HG03439 (cell line): ENCODE measurements around the gene NFIL3.
"Not testable (repeated sequence)": the region's sequence is repeated elsewhere in the genome, so short reads cannot be mapped to it uniquely, and the experiment has no call there.

Experiments used
- ATAC-seq: cut with Tn5 transposase; IDR thresholded peaks from one replicate; pipeline ENCODE4 v1.9.1; 2021; ENCODE audit warnings: mild to moderate bottlenecking, moderate library complexity; ENCODE audit not compliant: unreplicated experiment

Gene NFIL3

DNA sequence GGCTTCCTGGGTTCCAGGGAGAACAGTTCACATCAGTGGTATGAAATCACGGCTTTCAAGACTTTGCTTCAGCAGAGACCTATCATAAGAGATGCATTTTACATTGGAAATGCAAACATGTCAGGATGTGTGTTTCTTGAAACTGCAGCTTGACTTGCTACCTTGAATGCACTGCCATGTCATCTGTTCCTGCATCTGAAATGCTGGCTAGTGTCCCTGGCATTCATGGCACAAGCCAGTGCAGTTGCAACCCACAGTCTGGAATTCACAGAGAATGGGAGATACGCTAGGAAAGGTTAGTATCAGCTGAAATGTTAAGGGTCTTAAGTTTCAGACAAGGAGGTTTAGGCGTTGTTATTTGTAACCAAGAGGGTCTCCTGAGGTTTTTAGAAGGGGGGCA lies 24.7 kb downstream of the NFIL3 start:
- ATAC-seq: no peak

GRCh38 chr9:91395553-91396471 lies 27.8 kb downstream of the NFIL3 start:
- no peak for ATAC-seq

GRCh38 chr9:91395106-91395552 lies 28.5 kb downstream of the NFIL3 start:
- no peak for ATAC-seq

DNA sequence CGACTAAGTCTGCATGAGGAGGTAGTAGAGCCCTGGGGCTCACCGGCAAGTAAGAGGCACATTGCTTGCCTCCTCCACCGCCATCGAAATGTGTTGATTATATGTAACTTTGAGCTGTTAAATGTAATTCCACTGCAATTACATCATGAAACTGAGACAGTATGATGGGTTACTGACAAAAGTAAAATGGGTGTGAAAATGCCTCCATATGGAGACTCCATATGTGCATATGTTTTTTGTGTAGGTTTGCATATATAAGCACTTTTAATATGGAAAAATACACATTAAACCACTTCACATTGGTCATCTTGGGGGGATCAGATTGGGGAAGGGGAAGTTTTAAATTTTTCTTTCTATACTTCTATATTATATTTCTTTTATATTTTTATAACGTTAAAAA lies 29.8 kb downstream of the NFIL3 start:
- ATAC-seq: no peak

DNA sequence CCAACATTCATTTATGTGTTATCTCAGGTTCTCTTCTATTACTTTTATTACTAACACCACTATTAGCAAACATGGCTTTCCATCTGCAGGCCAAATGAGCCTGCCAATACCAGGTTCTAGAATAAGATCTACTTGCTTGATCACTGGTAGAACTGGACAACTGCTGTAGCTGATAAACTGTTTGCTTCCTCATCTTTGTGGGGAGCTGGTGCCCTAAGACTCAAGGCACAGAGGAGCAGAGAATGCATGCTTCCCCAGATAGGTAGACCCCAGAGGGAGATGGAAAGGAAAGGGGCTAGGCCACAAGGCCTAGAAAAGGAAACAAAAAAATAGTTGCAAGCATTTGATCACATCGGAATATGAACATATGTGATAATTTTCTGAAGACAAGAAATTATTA lies 31.2 kb downstream of the NFIL3 start:
- no peak for ATAC-seq

DNA sequence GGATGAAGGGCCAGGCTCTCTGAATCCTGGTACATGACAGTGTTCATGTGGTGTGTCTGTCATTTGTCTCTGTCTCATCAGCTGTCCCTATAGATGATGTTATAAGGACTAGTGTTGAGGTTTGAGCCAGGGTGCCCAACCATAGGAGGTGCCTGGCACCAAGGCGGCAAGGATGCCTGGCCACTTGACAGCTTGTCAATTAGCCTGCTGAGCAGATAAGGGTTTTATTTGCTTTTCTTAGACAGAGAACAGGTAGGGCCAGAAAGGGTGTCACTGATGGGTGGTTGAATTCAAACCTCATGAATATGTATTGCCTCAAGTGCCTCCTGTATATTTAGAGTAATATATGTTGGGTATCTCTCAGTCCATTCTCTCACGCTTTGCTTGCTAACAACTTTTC lies 31.8 kb downstream of the NFIL3 start:
- no peak for ATAC-seq

DNA sequence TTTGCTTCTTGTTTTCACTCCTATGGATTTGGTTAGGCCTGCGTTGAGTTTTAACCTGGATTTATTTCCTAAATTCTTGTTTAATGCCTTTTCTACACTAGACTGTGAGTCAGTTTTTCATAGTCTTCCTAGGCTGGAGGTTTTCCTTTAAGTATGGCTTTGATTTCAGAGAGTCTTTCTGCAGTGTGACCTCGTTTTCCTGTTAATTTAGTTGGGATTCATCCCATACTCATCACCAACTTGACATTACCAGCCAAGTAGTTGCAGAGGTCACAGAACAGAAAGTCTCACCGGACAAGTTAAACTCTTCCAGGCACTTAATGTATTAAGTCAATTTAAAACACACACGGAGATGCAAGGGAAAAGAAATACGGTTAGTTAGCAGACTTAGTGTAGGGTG lies 32.2 kb downstream of the NFIL3 start:
- ATAC-seq: no peak

GRCh38 chr9:91389686-91390085 lies 33.9 kb downstream of the NFIL3 start:
- not testable (repeated sequence) for ATAC-seq

DNA sequence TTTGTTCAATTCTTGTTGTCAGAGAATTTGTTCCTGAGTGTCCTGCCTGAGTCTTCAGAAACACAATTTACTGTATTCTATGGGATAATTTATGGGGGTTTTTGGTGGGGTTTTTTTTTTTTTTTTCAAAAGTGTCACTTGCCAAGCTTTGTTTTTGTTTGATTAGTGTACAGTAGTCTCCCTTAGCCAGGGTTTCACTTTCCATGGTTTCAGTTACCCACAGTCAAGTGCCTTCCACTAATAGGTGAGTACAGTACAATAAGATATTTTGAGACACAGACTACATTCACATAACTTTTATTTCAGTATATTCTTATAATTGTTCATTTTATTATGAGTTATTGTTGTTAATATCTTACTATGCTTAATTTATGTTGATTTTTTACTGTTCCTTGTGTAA lies 36.9 kb downstream of the NFIL3 start:
- ATAC-seq: no peak

DNA sequence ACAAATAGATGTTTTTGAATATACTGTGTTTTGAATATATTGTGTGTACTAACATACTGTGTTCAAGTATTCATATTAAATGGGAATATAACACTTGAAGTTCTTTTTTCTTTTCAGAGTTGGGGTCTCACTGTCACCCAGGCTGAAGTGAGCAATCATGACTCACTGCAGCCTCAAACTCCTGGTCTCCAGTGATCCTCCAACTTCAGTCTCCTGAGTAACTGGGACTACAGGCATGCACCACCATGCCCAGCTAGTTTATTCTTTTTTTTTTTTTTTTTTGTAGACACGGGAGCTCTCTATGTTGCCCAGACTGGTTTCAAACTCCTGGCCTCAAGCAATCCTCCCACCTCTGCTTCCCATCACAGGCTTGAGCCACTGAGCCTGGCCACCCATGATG lies 38.7 kb downstream of the NFIL3 start:
- ATAC-seq: no peak

- ATAC-seq: no peak
These were observed 40.1 kb downstream of the NFIL3 start for GRCh38 chr9:91383577-91383976.

DNA sequence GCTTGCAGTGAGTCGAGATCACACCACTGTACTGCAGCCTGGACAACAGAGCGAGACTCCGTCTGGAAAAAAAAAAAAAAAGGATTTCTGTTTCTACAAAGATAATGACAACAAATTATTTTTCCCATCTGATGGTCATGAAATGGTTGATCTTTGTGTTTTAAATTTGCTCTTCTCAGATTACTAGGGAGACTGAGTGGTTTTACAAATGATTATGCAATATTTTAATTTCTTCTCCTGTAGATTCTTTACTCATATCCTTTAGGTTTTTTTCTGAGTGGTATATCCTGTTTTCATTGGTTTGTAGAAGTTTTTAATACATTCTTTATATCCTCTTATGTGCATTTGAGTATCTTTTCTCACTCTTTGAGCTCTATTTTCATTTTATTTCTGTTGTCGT lies 41.3 kb downstream of the NFIL3 start:
- no peak for ATAC-seq

DNA sequence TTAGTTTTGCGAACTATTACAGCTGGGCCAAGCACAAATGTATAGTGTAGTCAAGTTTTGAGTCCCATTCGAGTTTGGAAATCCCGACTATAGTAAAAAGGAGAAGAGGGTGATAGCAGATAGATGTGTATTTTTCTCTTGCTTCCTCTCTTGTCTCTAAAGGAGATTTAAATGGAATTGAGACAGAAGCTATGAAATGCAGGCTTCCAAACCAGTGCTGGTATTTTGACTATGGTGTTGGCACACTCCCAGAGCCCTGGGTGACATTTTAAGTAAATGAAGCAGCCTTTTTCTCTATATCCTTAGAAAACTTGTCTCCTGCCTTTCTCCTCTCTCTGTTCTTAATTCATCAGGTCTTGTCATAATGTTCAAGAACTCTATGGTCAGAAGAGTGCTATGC lies 44.2 kb downstream of the NFIL3 start:
- no peak for ATAC-seq

GRCh38 chr9:91378695-91379127 lies 44.9 kb downstream of the NFIL3 start:
- no peak for ATAC-seq

DNA sequence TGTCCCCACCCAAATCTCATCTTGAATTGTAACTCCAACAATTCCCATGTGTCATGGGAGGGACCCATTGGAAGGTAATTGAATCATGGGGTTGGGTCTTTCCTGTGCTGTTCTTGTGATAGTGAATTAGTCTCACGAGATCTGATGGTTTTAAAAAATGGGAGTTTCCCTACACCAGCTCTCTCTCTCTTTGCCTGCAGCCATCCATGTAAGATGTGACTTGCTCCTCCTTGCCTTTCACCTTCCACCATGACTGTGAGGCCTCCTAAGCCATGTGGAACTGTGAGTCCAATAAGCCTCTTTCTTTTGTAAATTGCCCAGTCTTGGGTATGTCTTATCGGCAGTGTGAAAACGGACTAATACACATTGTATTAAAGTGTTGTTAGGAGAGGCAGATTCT lies 45.6 kb downstream of the NFIL3 start:
- ATAC-seq: not testable (repeated sequence)

- no peak for ATAC-seq
These were observed 47.4 kb downstream of the NFIL3 start for GRCh38 chr9:91376239-91376638.

DNA sequence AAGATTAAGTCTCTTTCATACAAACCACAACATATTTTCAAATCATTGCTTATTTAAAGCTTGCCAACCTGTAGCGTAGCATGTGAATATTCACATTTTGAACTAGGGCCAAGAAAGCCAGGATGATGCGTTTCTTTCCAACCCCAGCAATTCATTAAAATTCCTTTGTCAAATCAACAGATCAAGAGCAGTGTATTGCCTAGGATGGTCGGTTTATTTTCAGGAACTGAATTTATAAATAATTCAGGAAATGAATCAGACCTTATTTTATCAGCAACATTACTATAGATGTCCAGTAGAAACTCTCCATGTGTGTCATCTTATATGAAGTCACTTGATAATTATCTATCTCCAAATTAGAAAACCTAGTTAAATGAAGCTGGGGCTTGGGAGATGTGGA lies 48.7 kb downstream of the NFIL3 start:
- ATAC-seq: no peak

GRCh38 chr9:91371894-91372293 lies 51.7 kb downstream of the NFIL3 start:
- no peak for ATAC-seq

DNA sequence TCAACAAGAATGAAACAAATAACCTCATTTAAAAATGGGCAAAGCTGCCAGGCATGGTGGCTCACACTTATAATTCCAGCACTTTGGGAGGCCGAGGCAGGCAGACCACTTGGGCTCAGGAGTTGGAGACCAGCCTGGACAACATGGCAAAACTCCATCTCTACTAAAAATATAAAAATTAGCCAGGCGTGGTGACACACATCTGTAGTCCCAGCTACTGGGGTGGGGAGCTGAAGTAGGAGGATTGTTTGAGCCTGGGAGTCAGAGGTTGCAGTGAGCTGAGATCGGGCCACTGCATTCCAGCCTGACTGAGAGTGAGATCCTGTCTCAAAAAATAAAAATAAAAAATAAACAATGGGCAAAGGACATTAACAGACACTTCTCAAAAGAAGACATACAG lies 53.6 kb downstream of the NFIL3 start:
- ATAC-seq: not testable (repeated sequence)

DNA sequence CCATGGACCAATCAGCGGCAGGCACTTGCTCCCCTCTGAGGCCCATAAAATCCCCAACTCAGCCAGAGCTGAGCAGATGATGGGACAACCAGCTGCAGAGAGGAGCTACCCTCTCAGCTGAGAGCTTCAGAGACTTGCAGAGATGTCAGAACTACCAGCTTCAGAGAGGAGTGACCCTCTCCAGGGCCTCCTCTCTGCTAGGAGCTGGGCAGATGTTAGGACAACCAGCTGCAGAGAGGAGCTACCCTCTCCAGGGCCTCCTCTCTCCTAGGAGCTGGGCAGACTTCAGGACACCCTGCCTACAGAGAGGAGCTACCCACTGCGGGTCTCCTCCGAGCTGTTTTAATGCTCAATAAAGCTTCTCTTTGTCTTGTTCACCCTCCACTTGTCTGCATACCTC lies 58.9 kb downstream of the NFIL3 start:
- no peak for ATAC-seq

- ATAC-seq: no peak
These were observed 59.6 kb downstream of the NFIL3 start for GRCh38 chr9:91364005-91364404.

GRCh38 chr9:91362051-91362611 lies 61.5 kb downstream of the NFIL3 start:
- ATAC-seq: no peak
